GM12873 (cell line): ENCODE data around the gene OPRD1.

Experiments used
- CTCF ChIP-seq: IDR thresholded peaks from 2 replicates; pipeline ENCODE4 v1.5.1; 2012; ENCODE audit warnings: low read depth, mild to moderate bottlenecking, moderate library complexity, low read length, control low read depth; ENCODE audit not compliant: insufficient read depth; ENCODE audit errors: missing control alignments

Gene OPRD1

GRCh38 chr1:28804071-28804470 is 7.9 kb upstream of the OPRD1 start:
- no peak for TF ChIP-seq CTCF

GRCh38 chr1:28807046-28807445 is 4.9 kb upstream of the OPRD1 start:
- no peak for TF ChIP-seq CTCF

- no peak for TF ChIP-seq CTCF
These were observed 4.0 kb upstream of the OPRD1 start for GRCh38 chr1:28807986-28808385.

- no peak for TF ChIP-seq CTCF
These were observed 603 bp upstream of the OPRD1 start for GRCh38 chr1:28811369-28811765.

GRCh38 chr1:28812669-28813468 is 899 bp downstream of the OPRD1 start:
- TF ChIP-seq CTCF = no peak

- TF ChIP-seq CTCF = no peak
These were observed 2.0 kb downstream of the OPRD1 start for GRCh38 chr1:28813931-28814465.

GRCh38 chr1:28815533-28816185 is 3.7 kb downstream of the OPRD1 start:
- TF ChIP-seq CTCF = no peak
